Measurements from ENCODE around the gene TRPM2.

TRPM2 gene

GRCh38 chr21:44450999-44451398, 97.6 kb downstream of the TRPM2 start:
- H3K4me3 ChIP-seq (ENCODE audit: low read depth, low read length): no peak overlapping the region
- TF ChIP-seq CTCF (IDR thresholded peaks at IDR 0.05; ENCODE audit: insufficient read depth, low read depth, low read length, missing control alignments): no peak
- DNase-seq (ENCODE audit: low read depth): no peak

DNA sequence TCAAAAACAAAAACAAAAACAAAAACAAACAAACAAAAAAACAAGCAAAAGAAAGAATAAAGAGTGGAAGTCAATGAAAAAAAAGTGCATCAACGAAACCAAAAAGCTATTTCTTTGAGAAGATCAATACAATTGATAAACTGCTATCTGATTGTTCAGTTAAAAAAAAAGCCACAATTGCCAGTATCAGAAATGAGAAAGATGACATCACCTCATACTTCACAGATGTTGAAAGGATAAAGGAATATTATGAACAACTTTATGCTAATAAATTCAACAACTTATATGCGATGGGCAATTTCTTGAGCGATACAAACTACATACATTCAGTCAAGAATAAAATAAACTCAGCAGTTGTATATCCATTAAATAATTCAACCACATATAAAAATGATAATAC, 99.7 kb downstream of the TRPM2 start:
- H3K4me3 ChIP-seq (ENCODE audit: low read depth, low read length): no peak overlapping the region
- TF ChIP-seq CTCF (IDR thresholded peaks at IDR 0.05; ENCODE audit: insufficient read depth, low read depth, low read length, missing control alignments): no peak
- no peak for DNase-seq (ENCODE audit: low read depth)

- DNase-seq (ENCODE audit: low read depth): no peak
- TF ChIP-seq CTCF (IDR thresholded peaks at IDR 0.05; ENCODE audit: insufficient read depth, low read depth, low read length, missing control alignments): no peak
- H3K4me3 ChIP-seq (ENCODE audit: low read depth, low read length): no peak overlapping the region
These were observed 100.6 kb downstream of the TRPM2 start for GRCh38 chr21:44454058-44454457.

GRCh38 chr21:44454747-44455523, 101.5 kb downstream of the TRPM2 start, which contains the start of gene LRRC3:
Gene LRRC3, plus strand, starts transcription at chr21:44455510. Its CDS starts 1,135 bp downstream, at chr21:44456645.
- H3K4me3 ChIP-seq (ENCODE audit: low read depth, low read length): peak within 1 kb of the TSS; percentile 50
- TF ChIP-seq CTCF (IDR thresholded peaks at IDR 0.05; ENCODE audit: insufficient read depth, low read depth, low read length, missing control alignments): no peak

DNA sequence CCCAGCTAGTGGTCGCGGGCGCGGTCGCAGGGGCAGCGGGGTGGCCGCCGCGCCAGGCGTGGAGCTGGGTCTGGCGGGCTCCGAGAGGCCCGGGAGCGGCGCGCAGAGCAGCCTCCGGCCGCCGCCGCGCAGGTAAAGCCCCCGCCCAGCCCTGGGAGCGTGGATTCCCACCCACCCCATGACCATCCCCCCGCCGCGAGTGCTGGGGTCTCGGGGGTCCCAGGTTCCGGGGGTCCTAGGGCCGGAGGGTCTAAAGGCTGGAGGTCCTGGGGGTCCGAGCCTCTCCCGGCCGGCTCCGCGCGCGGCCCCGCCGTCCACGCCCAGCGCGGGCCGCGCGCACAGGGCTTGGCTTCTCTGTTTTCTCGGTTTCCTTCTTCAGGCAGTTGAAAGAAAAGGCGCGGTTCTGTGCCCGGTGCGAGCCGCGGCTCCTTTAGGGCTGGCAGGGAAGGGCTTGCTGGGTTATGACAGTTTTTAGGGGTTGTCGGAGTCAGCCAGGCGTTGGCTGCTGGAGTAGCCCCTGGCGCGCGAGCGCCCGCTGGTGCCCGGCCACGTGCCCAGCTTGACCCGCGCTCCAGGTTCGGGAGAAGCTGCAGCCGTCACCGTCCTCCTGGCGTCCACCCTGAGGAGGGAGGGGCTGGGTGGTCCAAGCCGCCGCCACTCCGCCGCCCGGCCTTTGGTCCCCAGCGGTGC, 102.2 kb downstream of the TRPM2 start:
- H3K4me3 ChIP-seq (ENCODE audit: low read depth, low read length): peak overlapping the region; percentile 50
- TF ChIP-seq CTCF (IDR thresholded peaks at IDR 0.05; ENCODE audit: insufficient read depth, low read depth, low read length, missing control alignments): peak; percentile 7
- peak; percentile 34 for DNase-seq (ENCODE audit: low read depth)

More at GRCh38 chr21:44454747-44455523, 101.5 kb downstream of the TRPM2 start, which contains the start of gene LRRC3:
- peak; percentile 86 for DNase-seq (ENCODE audit: low read depth)

DNA sequence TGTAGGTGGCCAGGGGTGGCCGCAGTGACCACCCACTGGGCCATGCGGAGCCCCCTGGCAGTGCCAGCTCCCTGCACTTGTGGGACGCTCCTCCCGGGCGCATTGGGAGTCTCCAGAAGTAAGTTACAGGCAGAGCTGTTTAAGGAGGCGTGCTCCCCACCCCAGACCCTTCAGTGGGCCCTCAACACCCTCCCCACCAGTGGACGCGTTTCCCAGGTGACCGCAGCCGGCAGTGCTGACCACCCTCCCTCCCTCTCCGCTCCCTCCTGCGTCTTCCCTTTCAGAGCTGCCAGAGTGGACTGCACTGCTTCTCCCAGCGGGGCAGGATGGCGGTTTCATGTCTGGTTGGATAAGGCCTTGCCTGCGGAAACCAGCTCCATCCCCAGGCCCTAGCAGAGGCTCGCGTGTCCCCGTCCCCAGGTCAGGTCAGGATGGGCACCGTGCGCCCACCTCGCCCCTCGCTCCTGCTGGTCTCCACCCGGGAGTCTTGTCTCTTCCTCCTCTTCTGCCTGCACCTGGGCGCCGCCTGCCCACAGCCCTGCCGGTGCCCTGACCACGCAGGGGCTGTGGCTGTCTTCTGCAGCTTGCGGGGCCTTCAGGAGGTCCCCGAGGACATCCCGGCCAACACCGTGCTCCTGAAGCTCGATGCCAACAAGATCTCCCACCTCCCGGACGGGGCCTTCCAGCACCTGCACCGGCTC, 102.9 kb downstream of the TRPM2 start:
- no peak overlapping the region; the same call in 1 of the 2 replicates for H3K4me3 ChIP-seq (ENCODE audit: low read depth, low read length)
- TF ChIP-seq CTCF (IDR thresholded peaks at IDR 0.05; ENCODE audit: insufficient read depth, low read depth, low read length, missing control alignments): no peak

More for the DNA sequence above, 102.9 kb downstream of the TRPM2 start:
- DNase-seq (ENCODE audit: low read depth): no peak

All from GM12865 (cell line).